HCT116 (cell line): ENCODE data around the gene CLDN15. TPM values are rescaled to one million over a fixed set of nuclear protein-coding genes. Genes with fewer than 3 reads are reported as not detected.
"Not testable (repeated sequence)": the region's sequence is repeated elsewhere in the genome, so short reads cannot be mapped to it uniquely, and the experiment has no call there.

Experiments used
- ATAC-seq: fragments of 200-7000 bp; cut with Tn5 transposase; 2 replicates; pipeline ENCODE4 v1.9.1; 2020; ENCODE audit warnings: mild to moderate bottlenecking, moderate library complexity
- BruUV-seq: library from RNA; stranded (reverse); fragments of 400-500 nt; replicated peaks from 2 replicates; lab custom pipeline; 2021; lab: Mats Ljungman, UMichigan
- CTCF ChIA-PET: fragments of 300-600 bp; sonication (Branson Sonifier 250); formaldehyde crosslinking; loops from one replicate; lab custom pipeline; 2021; ENCODE audit warnings: antibody characterized with exemption; lab: Charles Lee
- POLR2A ChIA-PET: fragments of 300-600, 350-600 bp; sonication (Branson Sonifier 250); formaldehyde crosslinking; loops from one replicate; lab custom pipeline; 2021; ENCODE audit warnings: antibody characterized with exemption; lab: Charles Lee
- RAD21 ChIA-PET, 2 experiments: fragments of 300-600 bp; sonication (Branson Sonifier 250); formaldehyde crosslinking; loops; one replicate each; lab custom pipeline; 2023; ENCODE audit warnings: low total read pairs in 2 of 2; ENCODE audit not compliant: uncharacterized antibody in 2 of 2, unreplicated experiment in 2 of 2, low non-redundant PET in 1 of 2; lab: Charles Lee
- DNase-seq: peaks from one replicate; pipeline ENCODE4 v3.0.0-alpha.2; 2010; ENCODE audit warnings: low read depth, low spot score
- H2AFZ ChIP-seq: fragments of 200-600 bp; shearing (Covaris generic), sonication (generic); 2 replicates; pipeline ENCODE4 v1.6.1; 2017; ENCODE audit warnings: low read depth, mixed run types, mixed read lengths, antibody characterized with exemption, low read length; ENCODE audit not compliant: poor library complexity, severe bottlenecking
- H3K27ac ChIP-seq: 2 replicates; pipeline ENCODE4 v1.5.1; 2012; ENCODE audit warnings: low read depth, low read length
- H3K27me3 ChIP-seq: fragments of 200-600 bp; sonication (generic); 2 replicates; pipeline ENCODE4 v1.6.1; 2016; ENCODE audit warnings: mixed run types, low read length, mixed read lengths; ENCODE audit not compliant: insufficient read depth
- H3K36me3 ChIP-seq, 2 experiments: fragments of 200-500 bp in 1 of 2; fragments of 200-600 bp in 1 of 2; sonication (Bioruptor generic) in 1 of 2; sonication (generic) in 1 of 2; 2 replicates each; pipeline versions ENCODE4 v1.5.1 to v1.6.1; 2014 to 2016; ENCODE audit warnings: low read length in 2 of 2, inconsistent platforms in 1 of 2, mixed read lengths in 1 of 2, mixed run types in 1 of 2; ENCODE audit not compliant: insufficient read depth in 2 of 2, control insufficient read depth in 1 of 2
- H3K4me1 ChIP-seq, 2 experiments: fragments of 200-600 bp in 1 of 2; sonication (generic) in 1 of 2; 2 replicates each; pipeline versions ENCODE4 v1.5.1 to v1.6.1; 2012 to 2017; ENCODE audit warnings: low read length in 2 of 2, inconsistent platforms in 1 of 2, mild to moderate bottlenecking in 1 of 2, mixed read lengths in 1 of 2, mixed run types in 1 of 2, moderate library complexity in 1 of 2; ENCODE audit not compliant: insufficient read depth in 2 of 2, control insufficient read depth in 1 of 2
- H3K4me2 ChIP-seq: fragments of 200-600 bp; sonication (generic); 2 replicates; pipeline ENCODE4 v1.6.1; 2017; ENCODE audit warnings: mixed run types, low read length, mixed read lengths
- H3K4me3 ChIP-seq, 2 experiments: fragments of 200-600 bp in 1 of 2; sonication (generic) in 1 of 2; replicated peaks in 1 of 2; 2 replicates each; pipeline ENCODE4 v1.5.1; 2011 to 2016; ENCODE audit warnings: low read length in 2 of 2, control low read depth in 1 of 2, low read depth in 1 of 2, mild to moderate bottlenecking in 1 of 2, mixed read lengths in 1 of 2, mixed run types in 1 of 2
- H3K79me2 ChIP-seq: fragments of 200-600 bp; sonication (generic); 2 replicates; pipeline ENCODE4 v1.6.1; 2017; ENCODE audit warnings: mild to moderate bottlenecking, mixed run types, low read length, moderate library complexity, mixed read lengths; ENCODE audit not compliant: insufficient read depth
- H3K9ac ChIP-seq: fragments of 200-600 bp; sonication (generic); 2 replicates; pipeline ENCODE4 v1.6.1; 2016; ENCODE audit warnings: low read length, mixed read lengths
- H3K9me2 ChIP-seq: fragments of 200-600 bp; sonication (generic), shearing (Covaris generic); 2 replicates; pipeline ENCODE4 v1.6.1; 2017; ENCODE audit warnings: mixed run types, mild to moderate bottlenecking, moderate library complexity; ENCODE audit not compliant: insufficient read depth
- H3K9me3 ChIP-seq, 2 experiments: fragments of 200-500 bp in 1 of 2; fragments of 200-600 bp in 1 of 2; sonication (Bioruptor generic) in 1 of 2; sonication (generic) in 1 of 2; 2 replicates each; pipeline ENCODE4 v1.6.1; 2014 to 2017; ENCODE audit warnings: low read length in 2 of 2, mixed read lengths in 2 of 2, inconsistent platforms in 1 of 2, low read depth in 1 of 2, mild to moderate bottlenecking in 1 of 2, mixed run types in 1 of 2, moderate library complexity in 1 of 2; ENCODE audit not compliant: control insufficient read depth in 1 of 2, insufficient read depth in 1 of 2
- H4K20me1 ChIP-seq: fragments of 200-600 bp; sonication (generic), shearing (Covaris generic); 2 replicates; pipeline ENCODE4 v1.6.1; 2017; ENCODE audit warnings: mixed run types, mild to moderate bottlenecking, moderate library complexity; ENCODE audit not compliant: insufficient read depth
- CTCF ChIP-seq, 3 experiments: fragments of 200-600 bp in 1 of 3; sonication (generic) in 1 of 3; IDR thresholded peaks in 2 of 3; conservative IDR thresholded peaks in 1 of 3; 2 replicates each; pipeline ENCODE4 v1.5.1; 2012 to 2017; ENCODE audit warnings: low read depth in 2 of 3, low read length in 2 of 3, antibody characterized with exemption in 1 of 3, borderline replicate concordance in 1 of 3, control low read depth in 1 of 3, mild to moderate bottlenecking in 1 of 3, mixed read lengths in 1 of 3, mixed run types in 1 of 3, moderate library complexity in 1 of 3; ENCODE audit not compliant: insufficient read depth in 1 of 3
- EGR1 ChIP-seq: IDR thresholded peaks from 2 replicates; pipeline ENCODE4 v1.6.1; 2012; ENCODE audit warnings: low read depth
- EZH2phosphoT487 ChIP-seq: fragments of 200-600 bp; IDR thresholded peaks from 2 replicates; pipeline ENCODE4 v1.6.1; 2018; ENCODE audit warnings: antibody characterized with exemption, borderline replicate concordance
- JUND ChIP-seq: IDR thresholded peaks from 2 replicates; pipeline ENCODE4 v1.6.1; 2012
- MAX ChIP-seq: IDR thresholded peaks from 2 replicates; pipeline ENCODE4 v1.6.1; 2012
- POLR2AphosphoS5 ChIP-seq: IDR thresholded peaks from 2 replicates; pipeline ENCODE4 v1.6.1; 2011; ENCODE audit warnings: mild to moderate bottlenecking, low read depth, low read length, moderate library complexity
- TCF7L2 ChIP-seq: IDR thresholded peaks from 2 replicates; pipeline ENCODE4 v1.7.0; 2011; ENCODE audit warnings: borderline replicate concordance, inconsistent platforms; ENCODE audit not compliant: insufficient read depth, insufficient read length; ENCODE audit errors: extremely low read depth
- intact Hi-C: fragments of 100-400 bp; cut with micrococcal nuclease; formaldehyde crosslinking; loops from 2 replicates; pipeline ENCODE4 v1.10.0; 2022
- total RNA-seq: library from RNA; stranded (reverse); gene quantifications from one replicate; pipeline ENCODE4 v1.2.1, GENCODE V29; 2021; ENCODE audit not compliant: unreplicated experiment

The CLDN15 gene
- total RNA-seq, 1 experiment from 2014 or later = 16.9 TPM

GRCh38 chr7:101280912-101281311 is 43.3 kb upstream of the CLDN15 start:
- H3K27ac ChIP-seq, ATAC-seq, DNase-seq, BruUV-seq, H3K9ac ChIP-seq, H2AFZ ChIP-seq, H3K9me3 ChIP-seq, H3K27me3 ChIP-seq, H3K4me1 ChIP-seq, H3K36me3 ChIP-seq, POLR2A ChIA-PET, CTCF ChIA-PET, H3K4me2 ChIP-seq, H4K20me1 ChIP-seq, H3K4me3 ChIP-seq, H3K79me2 ChIP-seq, H3K9me2 ChIP-seq: not testable (repeated sequence)
- intact Hi-C loops = loop anchor here (5.0 kb wide), 1 partner anchor 204 kb away; no protein-coding TSS in a partner anchor
- RAD21 ChIA-PET = interaction anchor here in 1 of 2 experiments (0.7 kb wide), 1 partner anchor 381 kb away, joined by 4 read pairs; no protein-coding TSS in a partner anchor

GRCh38 chr7:101278461-101279292 is 41.1 kb upstream of the CLDN15 start:
- no TSS peak for BruUV-seq
- no peaks in the 10 kb centered on the region for H3K79me2 ChIP-seq
- RAD21 ChIA-PET = no interaction called here
- H3K4me3 ChIP-seq = no peak overlapping the region
- peaks cover 4 to 6% of the 10 kb centered on the region in 2 experiments; a peak in 2 of 4 replicates for H3K4me1 ChIP-seq
- POLR2A ChIA-PET = no interaction called here
- TF ChIP-seq EZH2phosphoT487 (no peak), JUND (no peak), EGR1 (no peak), MAX (no peak), CTCF (IDR thresholded peaks at IDR 0.05 in 2 of 3, conservative IDR thresholded peaks at IDR 0.05 in 1 of 3; ENCODE audit: borderline replicate concordance in 1 of 3, insufficient read depth in 1 of 3, low read depth in 2 of 3, low read length in 2 of 3) (no peak), POLR2AphosphoS5 (no peak), TCF7L2 (no peak)
- H2AFZ ChIP-seq = no peak overlapping the region
- DNase-seq (no peak), ATAC-seq (no peak)
- H3K9ac ChIP-seq = no peak overlapping the region
- no peaks in the 10 kb centered on the region for H3K9me2 ChIP-seq
- H3K36me3 ChIP-seq = no peaks in the 10 kb centered on the region
- no peaks in the 10 kb centered on the region for H4K20me1 ChIP-seq
- no peak overlapping the region for H3K4me2 ChIP-seq
- CTCF ChIA-PET = interaction anchor here (0.7 kb wide), 1 partner anchor 134 kb away, joined by 3 read pairs; no protein-coding TSS in a partner anchor
- no peaks in the 10 kb centered on the region for H3K27me3 ChIP-seq
- no peak overlapping the region for H3K27ac ChIP-seq
- no peaks in the 10 kb centered on the region for H3K9me3 ChIP-seq
- intact Hi-C loops = no loop called here
